A673 (cell line): ENCODE results near the gene PHEX.

Experiments used
- EZH2 ChIP-seq: fragments of 200-600 bp; sonication (generic); IDR thresholded peaks from 2 replicates; pipeline ENCODE4 v1.6.1; 2017; ENCODE audit warnings: borderline replicate concordance, low read depth, mild to moderate bottlenecking, mixed read lengths, antibody characterized with exemption, low read length; ENCODE audit not compliant: poor library complexity, severe bottlenecking
- TF ChIP-seq, protein P1 (sequence below): fragments of 300-800, 200-600 bp; sonication (generic); conservative IDR thresholded peaks from 2 replicates; pipeline ENCODE4 v1.5.1; 2017; ENCODE audit warnings: low read depth, mild to moderate bottlenecking, antibody characterized with exemption, low read length, moderate library complexity, mixed read lengths

DNA sequence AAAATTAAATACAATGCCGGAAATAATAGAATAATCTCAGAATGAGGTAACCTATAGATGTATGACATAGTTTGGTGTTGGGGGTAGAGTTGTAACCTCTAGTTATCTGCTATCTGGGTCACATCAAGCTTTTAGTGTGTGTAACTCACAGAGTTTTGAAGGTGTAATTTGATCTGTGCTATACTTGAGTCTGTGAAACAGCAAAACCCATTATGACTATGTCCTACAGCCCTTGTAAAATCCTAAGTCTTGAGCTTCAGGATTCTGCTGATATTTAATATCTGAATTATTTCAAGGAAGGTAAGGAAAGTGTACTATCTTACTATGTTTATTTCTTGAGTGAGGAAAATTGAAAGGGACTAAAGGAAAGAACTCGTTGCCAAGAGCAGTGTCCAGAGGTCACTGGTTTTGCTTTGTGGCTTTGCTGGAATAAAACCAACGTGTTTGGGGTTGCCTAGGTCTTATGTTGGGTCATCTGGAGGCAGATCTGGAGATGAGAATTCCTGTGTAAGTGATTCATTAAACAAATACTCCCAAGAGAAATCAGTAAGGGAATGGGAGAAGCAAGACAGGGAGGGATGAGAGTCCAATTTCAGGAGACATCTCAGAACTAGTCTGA is 132.8 kb downstream of the PHEX start:
- TF ChIP-seq, protein P1, sequence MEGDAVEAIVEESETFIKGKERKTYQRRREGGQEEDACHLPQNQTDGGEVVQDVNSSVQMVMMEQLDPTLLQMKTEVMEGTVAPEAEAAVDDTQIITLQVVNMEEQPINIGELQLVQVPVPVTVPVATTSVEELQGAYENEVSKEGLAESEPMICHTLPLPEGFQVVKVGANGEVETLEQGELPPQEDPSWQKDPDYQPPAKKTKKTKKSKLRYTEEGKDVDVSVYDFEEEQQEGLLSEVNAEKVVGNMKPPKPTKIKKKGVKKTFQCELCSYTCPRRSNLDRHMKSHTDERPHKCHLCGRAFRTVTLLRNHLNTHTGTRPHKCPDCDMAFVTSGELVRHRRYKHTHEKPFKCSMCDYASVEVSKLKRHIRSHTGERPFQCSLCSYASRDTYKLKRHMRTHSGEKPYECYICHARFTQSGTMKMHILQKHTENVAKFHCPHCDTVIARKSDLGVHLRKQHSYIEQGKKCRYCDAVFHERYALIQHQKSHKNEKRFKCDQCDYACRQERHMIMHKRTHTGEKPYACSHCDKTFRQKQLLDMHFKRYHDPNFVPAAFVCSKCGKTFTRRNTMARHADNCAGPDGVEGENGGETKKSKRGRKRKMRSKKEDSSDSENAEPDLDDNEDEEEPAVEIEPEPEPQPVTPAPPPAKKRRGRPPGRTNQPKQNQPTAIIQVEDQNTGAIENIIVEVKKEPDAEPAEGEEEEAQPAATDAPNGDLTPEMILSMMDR = no peak
- no peak for TF ChIP-seq EZH2
